ENCODE results near the gene GFOD1. TPM values are rescaled to one million over a fixed set of nuclear protein-coding genes. Genes with fewer than 3 reads are reported as not detected.
A peak's percentile ranks its signal among the peaks of the same experiment; 100 is the strongest.
"Not testable (repeated sequence)": the region's sequence is repeated elsewhere in the genome, so short reads cannot be mapped to it uniquely, and the experiment has no call there.

GFOD1 gene
- total and polyA plus RNA-seq, 9 donors = 1.4 to 9.2 (median 3.7) TPM

DNA sequence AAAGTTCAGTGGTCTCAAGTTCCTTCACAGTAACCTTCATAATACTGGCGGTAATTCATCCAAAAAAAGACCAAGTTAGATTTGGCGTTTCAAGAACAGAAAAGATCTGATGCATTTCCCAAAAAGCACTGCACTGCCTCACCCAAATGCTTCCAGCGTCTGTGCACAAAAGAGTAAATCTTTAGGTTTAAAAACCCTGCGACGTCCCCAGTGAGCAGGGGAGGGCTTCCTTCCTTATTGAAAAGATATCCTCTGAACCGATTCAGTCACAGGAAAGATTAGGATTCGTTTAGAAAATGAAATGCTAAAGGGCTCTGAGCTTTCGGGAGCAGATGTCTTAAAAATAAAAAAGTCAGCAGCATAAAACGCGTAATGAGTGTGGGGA is 159.7 kb downstream of the GFOD1 start:
- intact Hi-C loops (cut with DNase I) = no loop called here
- Histone ChIP-seq H3K27ac (peak overlapping the region in 1 of 2 donors; percentile 84), H3K4me3 (peak overlapping the region; percentile 88), H3K4me1 (ENCODE audit: insufficient read depth) (peaks cover 2% of the 10 kb centered on the region), H3K27me3 (no peaks in the 10 kb centered on the region), H3K36me3 (no peaks in the 10 kb centered on the region), H3K9me3 (no peaks in the 10 kb centered on the region)
- TF ChIP-seq EP300 (IDR thresholded peaks at IDR 0.05) = no peak
- TF ChIP-seq POLR2A (IDR thresholded peaks at IDR 0.05) = no peak
- TF ChIP-seq, protein P1, sequence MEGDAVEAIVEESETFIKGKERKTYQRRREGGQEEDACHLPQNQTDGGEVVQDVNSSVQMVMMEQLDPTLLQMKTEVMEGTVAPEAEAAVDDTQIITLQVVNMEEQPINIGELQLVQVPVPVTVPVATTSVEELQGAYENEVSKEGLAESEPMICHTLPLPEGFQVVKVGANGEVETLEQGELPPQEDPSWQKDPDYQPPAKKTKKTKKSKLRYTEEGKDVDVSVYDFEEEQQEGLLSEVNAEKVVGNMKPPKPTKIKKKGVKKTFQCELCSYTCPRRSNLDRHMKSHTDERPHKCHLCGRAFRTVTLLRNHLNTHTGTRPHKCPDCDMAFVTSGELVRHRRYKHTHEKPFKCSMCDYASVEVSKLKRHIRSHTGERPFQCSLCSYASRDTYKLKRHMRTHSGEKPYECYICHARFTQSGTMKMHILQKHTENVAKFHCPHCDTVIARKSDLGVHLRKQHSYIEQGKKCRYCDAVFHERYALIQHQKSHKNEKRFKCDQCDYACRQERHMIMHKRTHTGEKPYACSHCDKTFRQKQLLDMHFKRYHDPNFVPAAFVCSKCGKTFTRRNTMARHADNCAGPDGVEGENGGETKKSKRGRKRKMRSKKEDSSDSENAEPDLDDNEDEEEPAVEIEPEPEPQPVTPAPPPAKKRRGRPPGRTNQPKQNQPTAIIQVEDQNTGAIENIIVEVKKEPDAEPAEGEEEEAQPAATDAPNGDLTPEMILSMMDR (IDR thresholded peaks at IDR 0.05) = no peak
- no peak for DNase-seq
- 0 to 1% (median 0%) methylated on average over 10 of the region's 10 CpGs for WGBS, 3 donors

DNA sequence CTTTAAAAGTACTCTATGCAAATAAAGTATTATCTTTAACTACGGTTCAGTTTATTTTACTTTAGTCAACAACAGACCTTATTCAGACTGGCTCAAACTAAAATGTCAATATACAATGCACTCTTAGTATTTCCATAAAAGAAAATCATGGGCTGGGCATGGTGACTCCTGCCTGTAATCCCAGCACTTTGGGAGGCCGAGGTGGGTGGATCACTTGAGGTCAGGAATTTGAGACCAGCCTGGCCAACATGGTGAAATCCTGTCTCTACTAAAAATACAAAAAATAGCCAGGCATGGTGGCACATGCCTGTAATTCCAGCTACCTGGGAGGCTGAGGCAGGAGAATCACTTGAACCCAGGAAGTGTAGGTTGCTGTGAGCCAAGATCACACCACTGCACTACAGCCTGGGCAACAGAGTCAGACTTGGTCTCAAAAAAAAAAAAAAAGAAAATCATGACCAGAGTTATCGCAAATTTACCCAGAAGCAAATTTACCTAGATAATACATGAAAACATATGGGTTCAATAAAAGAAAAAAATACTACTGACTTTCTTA is 161.3 kb downstream of the GFOD1 start:
- intact Hi-C loops (cut with DNase I); H3K9me3 ChIP-seq; H3K36me3 ChIP-seq; DNase-seq; H3K27me3 ChIP-seq; H3K4me1 ChIP-seq (ENCODE audit: insufficient read depth); H3K4me3 ChIP-seq; H3K27ac ChIP-seq: not testable (repeated sequence)
- WGBS, 3 donors = 85 to 89% (median 85%) methylated on average over 3 of the region's 3 CpGs

DNA sequence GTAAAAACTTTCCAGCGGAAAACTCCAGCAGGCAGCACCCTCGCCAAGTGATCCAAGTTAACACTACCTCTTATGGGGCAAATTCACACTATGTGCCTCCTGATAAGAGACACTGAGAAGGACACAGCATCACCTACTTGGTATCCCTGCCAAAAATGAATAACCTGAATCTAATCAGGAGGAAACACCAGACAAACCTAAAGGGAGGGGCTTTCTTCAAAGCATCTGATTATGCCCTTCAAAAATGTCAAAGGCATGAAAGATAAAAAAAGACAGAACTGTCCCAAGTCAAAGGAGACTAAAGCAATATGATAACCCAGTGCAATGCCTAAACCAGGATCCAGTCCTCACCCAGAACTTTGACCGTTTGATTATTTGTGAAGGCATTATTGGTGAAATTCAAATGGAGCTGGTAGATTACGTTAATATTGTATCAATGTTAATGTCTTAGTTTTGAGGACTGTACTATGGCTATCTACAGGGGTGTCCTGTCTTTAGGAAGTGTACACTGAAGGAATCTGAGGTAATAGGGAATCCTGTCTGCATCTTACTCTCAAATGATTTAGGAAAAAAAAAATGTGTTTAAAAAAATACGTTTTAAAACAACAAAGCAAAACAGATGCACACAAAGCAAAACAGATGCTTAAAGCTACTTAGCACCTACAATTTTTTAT is 167.4 kb downstream of the GFOD1 start:
- Histone ChIP-seq H3K36me3 (no peaks in the 10 kb centered on the region), H3K27ac (no peak overlapping the region), H3K4me3 (no peak overlapping the region), H3K27me3 (no peaks in the 10 kb centered on the region), H3K4me1 (ENCODE audit: insufficient read depth) (no peaks in the 10 kb centered on the region), H3K9me3 (no peaks in the 10 kb centered on the region)
- intact Hi-C loops (cut with DNase I) = no loop called here
- WGBS, 3 donors = 90 to 92% (median 92%) methylated on average over 5 of the region's 5 CpGs
- TF ChIP-seq POLR2A (IDR thresholded peaks at IDR 0.05) = no peak
- no peak for TF ChIP-seq EP300 (IDR thresholded peaks at IDR 0.05)
- TF ChIP-seq, protein P1 (IDR thresholded peaks at IDR 0.05) = no peak
- DNase-seq = no peak

DNA sequence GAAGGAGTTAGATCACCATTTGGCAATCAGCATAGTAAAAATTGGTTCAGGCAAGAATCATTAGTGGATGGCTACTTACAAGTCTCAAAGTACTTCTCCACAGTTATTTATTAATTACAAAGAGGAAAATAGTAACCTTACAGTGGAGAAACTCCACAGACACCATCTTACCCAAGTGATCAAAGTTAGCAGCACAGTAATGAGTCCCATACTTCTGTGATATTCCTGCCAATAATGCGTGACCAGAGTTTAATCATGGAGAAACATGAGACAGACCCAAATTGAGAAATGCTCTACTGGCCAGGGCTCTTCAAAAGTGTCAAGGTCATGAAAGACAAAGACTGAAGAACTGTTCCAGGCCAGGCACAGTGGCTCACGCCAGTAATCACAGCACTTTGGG is 168.6 kb downstream of the GFOD1 start:
- no peaks in the 10 kb centered on the region for H3K9me3 ChIP-seq
- no peak overlapping the region for H3K4me3 ChIP-seq
- H3K4me1 ChIP-seq (ENCODE audit: insufficient read depth) = no peaks in the 10 kb centered on the region
- intact Hi-C loops (cut with DNase I) = no loop called here
- no peaks in the 10 kb centered on the region for H3K36me3 ChIP-seq
- TF ChIP-seq, protein P1 (IDR thresholded peaks at IDR 0.05) = no peak
- TF ChIP-seq POLR2A (IDR thresholded peaks at IDR 0.05) = no peak
- no peak for TF ChIP-seq EP300 (IDR thresholded peaks at IDR 0.05)
- H3K27me3 ChIP-seq = no peaks in the 10 kb centered on the region
- WGBS, 3 donors = 91 to 94% (median 91%) methylated on average over 2 of the region's 2 CpGs
- DNase-seq = no peak
- no peak overlapping the region for H3K27ac ChIP-seq

DNA sequence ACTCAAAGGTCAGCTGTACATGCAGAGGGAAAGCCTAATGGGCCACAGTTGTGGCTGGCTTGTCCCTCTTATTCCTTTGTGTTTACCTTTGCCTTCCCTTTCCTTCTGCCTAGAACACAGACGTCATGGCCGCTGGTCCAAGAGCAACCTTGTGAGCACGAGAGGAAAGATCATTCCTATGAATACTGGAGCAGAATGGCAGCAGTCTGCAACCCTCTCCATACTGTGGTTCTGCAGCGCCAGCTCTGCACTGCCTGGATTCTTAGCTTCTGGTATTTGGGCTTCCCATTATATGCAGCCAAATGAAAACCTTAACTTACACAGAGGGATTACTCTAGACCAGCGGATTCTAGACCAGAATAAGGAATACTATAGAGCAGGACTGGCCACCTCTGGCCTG is 171.5 kb downstream of the GFOD1 start:
- no peak overlapping the region for H3K27ac ChIP-seq
- H3K9me3 ChIP-seq = no peaks in the 10 kb centered on the region
- WGBS, 3 donors = 93 to 95% (median 95%) methylated on average over 5 of the region's 5 CpGs
- no peaks in the 10 kb centered on the region for H3K4me1 ChIP-seq (ENCODE audit: insufficient read depth)
- no peaks in the 10 kb centered on the region for H3K27me3 ChIP-seq
- no peaks in the 10 kb centered on the region for H3K36me3 ChIP-seq
- intact Hi-C loops (cut with DNase I) = no loop called here
- no peak for DNase-seq
- TF ChIP-seq EP300 (IDR thresholded peaks at IDR 0.05) = no peak
- TF ChIP-seq, protein P1 (IDR thresholded peaks at IDR 0.05) = no peak
- no peak overlapping the region for H3K4me3 ChIP-seq

Measured in ovary (tissue), 9 donors.